Spinal cord (tissue), 10 donors: ENCODE results near the gene RETREG1. TPM values are rescaled to one million over a fixed set of nuclear protein-coding genes. Genes with fewer than 3 reads are reported as not detected.

Source experiments
- DNase-seq, 6 donors: peaks; one replicate each; pipeline versions ENCODE4 v3.0.0 to v3.0.0-alpha.2; 2013 to 2015; ENCODE audit warnings: low spot score in 6 of 6, low read depth in 4 of 6
- H3K27ac ChIP-seq: one replicate; pipeline ENCODE4 v1.5.1; 2013; ENCODE audit warnings: low read depth, low read length, control low read depth
- H3K27me3 ChIP-seq: one replicate; pipeline ENCODE4 v1.6.1; 2013; ENCODE audit warnings: low read length; ENCODE audit not compliant: control insufficient read depth, insufficient read depth
- H3K36me3 ChIP-seq: one replicate; pipeline ENCODE4 v1.6.1; 2013; ENCODE audit warnings: low read length; ENCODE audit not compliant: control insufficient read depth, insufficient read depth
- H3K4me1 ChIP-seq: one replicate; pipeline ENCODE4 v1.6.1; 2013; ENCODE audit warnings: low read length; ENCODE audit not compliant: control insufficient read depth, insufficient read depth
- H3K4me3 ChIP-seq: one replicate; pipeline ENCODE4 v1.5.1; 2013; ENCODE audit warnings: low read depth, low read length, control low read depth
- H3K9me3 ChIP-seq: one replicate; pipeline ENCODE4 v1.6.1; 2013; ENCODE audit warnings: low read length; ENCODE audit not compliant: control insufficient read depth, insufficient read depth
- WGBS: methylation state at CpG from one replicate; pipeline ENCODE4 v1.1.5; 2013; ENCODE audit warnings: missing lambda C conversion rate; ENCODE audit not compliant: insufficient coverage; 5-methylcytosine and 5-hydroxymethylcytosine counted together
- polyA plus RNA-seq, 2 donors: library from polyadenylated mRNA; unstranded; fragments of 120-200 nt; gene quantifications; one replicate each; pipeline ENCODE4 v1.2.1, GENCODE V29; 2013; ENCODE audit not compliant: insufficient read length in 2 of 2
- total RNA-seq, 2 donors: library from RNA; depleted of rRNA in 1 of 2; stranded (reverse); fragments of 120-200 nt in 1 of 2; fragments of >200 nt in 1 of 2; gene quantifications; one replicate each; pipeline versions ENCODE4 v1.2.3 to v1.2.4, GENCODE V29; 2013 to 2014
- donor health status: healthy.

RETREG1 gene
- total and polyA plus RNA-seq, 4 donors = 42.0 to 120 (median 56.6) TPM

DNA sequence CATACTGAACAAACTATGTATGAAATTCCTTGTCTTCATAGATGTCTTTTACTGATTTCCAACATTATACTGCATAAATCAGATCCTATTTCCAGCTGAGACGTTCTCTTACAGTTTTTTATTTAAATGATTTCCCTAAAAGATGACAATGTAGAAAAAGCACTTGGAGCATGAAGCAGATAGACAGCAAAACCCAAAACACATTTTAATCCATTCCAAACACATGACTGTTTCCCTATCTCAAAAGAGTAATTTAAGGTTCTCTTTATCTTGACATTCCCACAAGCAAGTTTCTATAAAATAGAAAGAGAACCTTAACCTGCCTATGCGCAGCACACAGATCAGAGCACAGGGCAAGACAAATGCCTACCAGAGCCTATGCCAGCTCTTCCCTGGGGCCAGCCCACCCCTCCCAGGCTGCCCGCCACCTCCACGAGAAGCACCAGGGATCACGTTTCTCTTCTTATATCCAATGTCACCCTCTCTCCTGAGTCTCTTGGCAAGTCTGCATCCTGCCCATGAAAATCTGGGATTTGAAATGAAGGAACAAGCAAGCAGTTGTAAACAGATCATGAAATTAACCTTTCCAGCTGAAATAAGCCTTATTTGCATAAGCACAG, 52.4 kb downstream of the RETREG1 start:
- peaks cover 3% of the 10 kb centered on the region for H3K36me3 ChIP-seq
- H3K27me3 ChIP-seq = no peaks in the 10 kb centered on the region
- WGBS = 64% methylated on average over 1 of the region's 5 CpGs
- H3K4me1 ChIP-seq = peaks cover 10% of the 10 kb centered on the region
- no peak overlapping the region for H3K27ac ChIP-seq
- no peak for DNase-seq
- no peak overlapping the region for H3K4me3 ChIP-seq
- no peaks in the 10 kb centered on the region for H3K9me3 ChIP-seq

DNA sequence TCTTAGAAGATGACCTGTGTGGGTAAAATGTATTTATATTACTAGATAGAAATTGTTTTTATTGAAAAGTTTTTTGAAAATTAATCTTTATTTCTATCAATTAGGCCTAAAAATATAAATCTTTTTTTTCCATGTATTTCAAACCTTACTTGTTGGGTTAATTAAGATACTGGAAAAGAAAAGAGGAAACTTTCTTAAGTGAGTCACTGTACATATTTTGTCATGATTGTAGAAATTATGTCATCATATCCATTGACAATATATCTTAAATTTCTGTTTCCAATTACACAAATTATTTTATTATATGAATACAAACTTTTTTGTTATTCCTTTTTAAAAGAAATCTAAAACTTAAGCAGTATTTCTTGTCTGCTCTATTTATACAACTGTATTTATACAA, 53.1 kb downstream of the RETREG1 start:
- Histone ChIP-seq H3K4me3 (no peak overlapping the region), H3K27ac (no peak overlapping the region), H3K9me3 (no peaks in the 10 kb centered on the region), H3K27me3 (no peaks in the 10 kb centered on the region), H3K4me1 (peaks cover 4% of the 10 kb centered on the region), H3K36me3 (peaks cover 3% of the 10 kb centered on the region)
- DNase-seq = no peak

DNA sequence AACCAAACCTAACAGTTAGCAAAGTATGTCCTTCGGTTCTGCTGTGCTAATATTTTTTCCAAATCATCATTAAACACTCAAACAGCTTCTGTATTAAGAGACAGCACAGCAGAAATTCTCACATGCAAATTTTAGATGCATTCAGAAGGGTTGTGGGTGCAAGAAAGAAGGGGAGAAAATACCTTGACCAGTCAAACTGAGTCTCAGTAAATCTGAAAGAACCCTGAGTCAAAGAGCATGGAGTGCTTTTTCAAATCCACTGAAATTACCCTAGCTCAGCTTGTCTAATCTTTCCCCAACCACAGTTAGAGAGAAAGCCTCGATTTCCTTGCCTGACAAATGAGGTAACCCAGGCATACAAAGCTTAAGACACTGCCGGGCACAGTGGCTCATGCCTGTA, 55.1 kb downstream of the RETREG1 start:
- H3K4me1 ChIP-seq = no peaks in the 10 kb centered on the region
- 95% methylated on average over 2 of the region's 3 CpGs for WGBS

DNA sequence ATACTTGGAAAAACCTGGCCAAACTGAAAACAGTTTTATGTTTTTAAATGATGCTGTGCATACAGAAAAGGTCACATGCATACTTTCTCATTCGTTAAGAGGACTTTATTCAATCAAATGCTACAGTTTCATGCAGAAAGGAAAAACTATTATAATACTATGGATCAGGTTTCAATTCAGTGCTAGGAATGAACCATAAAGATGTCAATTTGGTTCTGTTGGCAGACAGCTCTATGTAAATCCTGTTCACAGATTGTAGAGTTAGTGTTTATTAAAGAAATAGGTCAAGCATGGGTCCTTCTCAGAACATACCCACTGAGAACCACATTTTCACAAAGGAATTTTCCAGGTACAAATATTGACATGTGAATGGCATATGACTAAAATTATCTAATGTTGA, 57.1 kb downstream of the RETREG1 start:
- Histone ChIP-seq H3K27me3 (no peaks in the 10 kb centered on the region), H3K4me3 (no peak overlapping the region), H3K4me1 (no peaks in the 10 kb centered on the region), H3K27ac (no peak overlapping the region), H3K9me3 (no peaks in the 10 kb centered on the region), H3K36me3 (no peaks in the 10 kb centered on the region)
- no peak for DNase-seq
- no CpG with 5 or more reads among the region's 1 CpG for WGBS

More for the DNA sequence above, 55.1 kb downstream of the RETREG1 start:
- H3K27ac ChIP-seq = no peak overlapping the region
- no peak for DNase-seq
- no peaks in the 10 kb centered on the region for H3K9me3 ChIP-seq
- no peaks in the 10 kb centered on the region for H3K36me3 ChIP-seq
- H3K4me3 ChIP-seq = no peak overlapping the region
- no peaks in the 10 kb centered on the region for H3K27me3 ChIP-seq

DNA sequence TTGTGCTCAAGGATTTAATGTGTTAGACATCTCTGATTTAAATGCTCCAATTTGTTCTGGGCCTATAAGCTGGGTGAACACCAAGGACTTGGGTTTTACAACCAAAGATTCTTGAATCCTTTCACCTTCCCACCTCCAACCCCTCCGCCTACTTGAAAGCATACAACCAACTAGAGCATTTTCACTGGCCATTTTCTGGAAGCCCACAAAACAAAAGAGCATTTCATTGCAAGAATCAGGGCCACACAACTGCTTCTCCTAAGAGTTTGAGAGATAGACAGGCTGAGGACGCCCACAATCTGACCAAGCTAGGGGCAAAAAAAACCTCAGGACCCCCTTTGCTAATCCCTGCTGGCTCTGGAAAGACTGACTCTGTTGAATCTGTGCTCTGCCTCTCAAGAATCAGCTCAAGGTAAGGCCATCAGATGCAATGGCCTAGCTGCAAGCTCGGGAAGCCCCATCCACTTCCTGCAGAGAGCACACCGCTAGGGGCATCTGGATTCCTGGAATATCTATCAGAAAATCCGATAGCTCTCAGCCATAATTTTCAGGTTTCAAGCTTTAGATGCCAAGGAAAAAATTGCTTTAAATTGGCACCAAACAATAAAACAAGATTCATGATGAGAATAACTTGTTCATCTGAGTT, 57.7 kb downstream of the RETREG1 start:
- Histone ChIP-seq H3K9me3 (no peaks in the 10 kb centered on the region), H3K4me3 (no peak overlapping the region), H3K27ac (peak overlapping the region; percentile 59), H3K4me1 (no peaks in the 10 kb centered on the region), H3K27me3 (no peaks in the 10 kb centered on the region), H3K36me3 (no peaks in the 10 kb centered on the region)
- no peak for DNase-seq
- WGBS = 72% methylated on average over 4 of the region's 5 CpGs

DNA sequence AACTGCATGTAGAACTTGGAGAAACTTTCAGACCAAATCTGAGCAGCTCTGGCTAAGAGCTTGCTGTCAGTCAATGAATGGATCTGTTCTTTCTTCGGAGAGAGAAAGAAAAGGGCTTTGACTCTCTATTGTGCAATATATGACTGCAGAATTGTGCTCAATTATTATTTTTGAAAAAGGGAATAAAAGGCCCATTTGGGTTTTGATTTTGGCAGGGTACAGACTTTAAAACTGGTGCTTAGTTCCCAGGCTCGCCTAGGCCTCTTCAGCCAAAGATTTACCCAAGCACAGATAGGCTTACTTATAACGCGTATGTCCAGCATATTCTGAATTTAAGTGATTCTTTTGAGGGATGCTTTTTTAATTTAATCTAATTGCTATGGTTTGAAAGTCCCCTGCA, 59.3 kb downstream of the RETREG1 start:
- Histone ChIP-seq H3K4me1 (no peaks in the 10 kb centered on the region), H3K9me3 (no peaks in the 10 kb centered on the region), H3K4me3 (no peak overlapping the region), H3K36me3 (no peaks in the 10 kb centered on the region), H3K27ac (peak overlapping the region; percentile 45), H3K27me3 (no peaks in the 10 kb centered on the region)
- 33% methylated on average over 1 of the region's 4 CpGs for WGBS
- DNase-seq = no peak

DNA sequence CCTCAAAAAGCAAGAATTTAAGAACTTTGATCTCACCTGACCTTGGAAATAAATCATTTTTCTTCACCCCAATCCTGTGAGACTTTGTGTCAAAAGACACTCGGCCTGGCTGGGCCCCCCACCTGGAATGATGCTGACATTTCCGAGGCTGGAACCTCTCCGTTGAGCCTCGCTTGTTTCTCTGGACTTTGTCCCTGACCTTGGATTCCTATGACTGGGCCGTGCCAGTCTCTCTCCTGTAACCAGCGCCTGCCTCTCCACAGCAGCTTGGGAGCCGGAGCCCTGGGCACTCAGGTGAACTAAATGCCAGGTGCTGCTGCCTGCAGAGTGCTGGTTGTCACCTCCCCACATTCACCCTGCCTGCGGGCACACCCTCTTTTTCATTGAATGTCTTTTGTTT, 62.7 kb downstream of the RETREG1 start:
- no peak overlapping the region for H3K4me3 ChIP-seq
- no peak overlapping the region for H3K27ac ChIP-seq
- H3K36me3 ChIP-seq = no peaks in the 10 kb centered on the region
- no peaks in the 10 kb centered on the region for H3K27me3 ChIP-seq
- no peaks in the 10 kb centered on the region for H3K4me1 ChIP-seq
- 93% methylated on average over 6 of the region's 8 CpGs for WGBS
- DNase-seq = no peak
- peaks cover 2% of the 10 kb centered on the region for H3K9me3 ChIP-seq

DNA sequence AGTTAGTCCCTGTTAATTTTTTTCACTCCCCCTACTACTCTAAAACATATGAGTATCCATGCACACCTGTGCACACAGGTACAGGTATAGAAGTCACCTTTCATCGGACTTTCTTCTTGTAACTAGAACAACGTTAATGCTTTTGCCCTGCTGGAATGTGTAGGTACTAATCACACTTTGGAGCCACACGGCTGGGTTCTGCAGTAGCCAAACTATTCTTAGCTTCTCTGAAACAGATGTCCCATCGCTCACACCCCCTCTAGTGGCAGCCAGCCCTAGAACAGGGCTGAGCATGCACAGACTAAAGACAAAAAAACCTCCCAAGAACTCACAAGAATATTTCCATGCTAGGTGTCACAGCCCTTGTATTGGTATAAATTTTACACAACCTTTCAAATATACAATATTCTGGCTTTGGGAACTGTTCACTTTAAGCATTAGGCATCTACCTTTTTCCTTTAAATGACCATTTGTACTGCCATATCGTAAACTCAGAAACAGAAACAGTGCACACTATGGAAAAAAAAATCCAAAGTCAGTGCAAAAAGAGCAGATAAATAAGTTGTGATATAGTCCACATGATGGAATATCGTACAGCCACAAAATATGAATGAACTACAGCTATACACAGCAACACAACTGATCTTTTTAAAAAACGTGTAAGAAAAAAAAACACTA, 64.0 kb downstream of the RETREG1 start:
- Histone ChIP-seq H3K9me3 (peaks cover 2% of the 10 kb centered on the region), H3K27ac (no peak overlapping the region), H3K36me3 (no peaks in the 10 kb centered on the region), H3K4me1 (no peaks in the 10 kb centered on the region), H3K4me3 (no peak overlapping the region), H3K27me3 (no peaks in the 10 kb centered on the region)
- DNase-seq = peak in 3 of 6 donors; percentile 42 to 88 (median 75)
- no CpG with 5 or more reads among the region's 7 CpGs for WGBS

DNA sequence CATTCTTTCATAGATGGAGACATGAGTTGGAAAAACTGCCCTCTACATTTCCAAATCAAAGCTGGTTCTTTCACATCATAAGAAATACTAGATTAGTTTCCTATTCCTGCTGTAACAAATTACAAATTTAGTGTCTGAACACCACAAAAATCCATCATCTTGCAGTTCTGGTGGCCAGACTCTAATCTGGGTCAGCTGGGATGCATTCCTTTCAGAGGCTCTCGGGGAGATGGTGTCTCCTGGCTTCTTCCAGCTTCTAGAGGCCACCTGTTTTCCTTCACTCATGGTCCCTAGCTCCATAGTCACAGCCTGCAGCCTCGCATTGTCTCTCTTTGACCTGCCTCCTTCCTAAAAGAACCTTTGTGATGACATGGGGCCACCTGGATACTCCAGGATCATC, 65.2 kb downstream of the RETREG1 start:
- H3K4me3 ChIP-seq = no peak overlapping the region
- DNase-seq = no peak
- H3K27ac ChIP-seq = no peak overlapping the region
- no peaks in the 10 kb centered on the region for H3K36me3 ChIP-seq
- peaks cover 2% of the 10 kb centered on the region for H3K9me3 ChIP-seq
- no peaks in the 10 kb centered on the region for H3K27me3 ChIP-seq
- no peaks in the 10 kb centered on the region for H3K4me1 ChIP-seq
- WGBS = 88% methylated on average over 2 of the region's 2 CpGs
